ENCODE data around the gene NAA25.

GRCh38 chr12:112103758-112104503, 4.7 kb downstream of the NAA25 start:
- TF ChIP-seq, protein P1, sequence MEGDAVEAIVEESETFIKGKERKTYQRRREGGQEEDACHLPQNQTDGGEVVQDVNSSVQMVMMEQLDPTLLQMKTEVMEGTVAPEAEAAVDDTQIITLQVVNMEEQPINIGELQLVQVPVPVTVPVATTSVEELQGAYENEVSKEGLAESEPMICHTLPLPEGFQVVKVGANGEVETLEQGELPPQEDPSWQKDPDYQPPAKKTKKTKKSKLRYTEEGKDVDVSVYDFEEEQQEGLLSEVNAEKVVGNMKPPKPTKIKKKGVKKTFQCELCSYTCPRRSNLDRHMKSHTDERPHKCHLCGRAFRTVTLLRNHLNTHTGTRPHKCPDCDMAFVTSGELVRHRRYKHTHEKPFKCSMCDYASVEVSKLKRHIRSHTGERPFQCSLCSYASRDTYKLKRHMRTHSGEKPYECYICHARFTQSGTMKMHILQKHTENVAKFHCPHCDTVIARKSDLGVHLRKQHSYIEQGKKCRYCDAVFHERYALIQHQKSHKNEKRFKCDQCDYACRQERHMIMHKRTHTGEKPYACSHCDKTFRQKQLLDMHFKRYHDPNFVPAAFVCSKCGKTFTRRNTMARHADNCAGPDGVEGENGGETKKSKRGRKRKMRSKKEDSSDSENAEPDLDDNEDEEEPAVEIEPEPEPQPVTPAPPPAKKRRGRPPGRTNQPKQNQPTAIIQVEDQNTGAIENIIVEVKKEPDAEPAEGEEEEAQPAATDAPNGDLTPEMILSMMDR (IDR thresholded peaks at IDR 0.05; ENCODE audit: insufficient read depth, low read depth, low read length), result no peak
- no peak for TF ChIP-seq EZH2 (IDR thresholded peaks at IDR 0.05; ENCODE audit: insufficient read depth, low read length)
